Esophagus squamous epithelium (tissue), 4 donors: ENCODE results near the gene EED.

Experiments used
- POLR2A ChIP-seq, 4 donors: fragments of 450-650 bp; IDR thresholded peaks; one replicate each; pipeline ENCODE4 v1.6.1; 2017; ENCODE audit warnings: antibody characterized with exemption in 4 of 4, mild to moderate bottlenecking in 4 of 4, moderate library complexity in 3 of 4
- TF ChIP-seq, protein P1 (sequence below), 6 experiments: fragments of 450-650 bp in 4 of 6; fragments of 200-600 bp in 2 of 6; sonication (generic) in 2 of 6; IDR thresholded peaks; one replicate each; pipeline ENCODE4 v1.5.1; 2016 to 2019; ENCODE audit warnings: antibody characterized with exemption in 6 of 6, mild to moderate bottlenecking in 4 of 6, moderate library complexity in 4 of 6

DNA sequence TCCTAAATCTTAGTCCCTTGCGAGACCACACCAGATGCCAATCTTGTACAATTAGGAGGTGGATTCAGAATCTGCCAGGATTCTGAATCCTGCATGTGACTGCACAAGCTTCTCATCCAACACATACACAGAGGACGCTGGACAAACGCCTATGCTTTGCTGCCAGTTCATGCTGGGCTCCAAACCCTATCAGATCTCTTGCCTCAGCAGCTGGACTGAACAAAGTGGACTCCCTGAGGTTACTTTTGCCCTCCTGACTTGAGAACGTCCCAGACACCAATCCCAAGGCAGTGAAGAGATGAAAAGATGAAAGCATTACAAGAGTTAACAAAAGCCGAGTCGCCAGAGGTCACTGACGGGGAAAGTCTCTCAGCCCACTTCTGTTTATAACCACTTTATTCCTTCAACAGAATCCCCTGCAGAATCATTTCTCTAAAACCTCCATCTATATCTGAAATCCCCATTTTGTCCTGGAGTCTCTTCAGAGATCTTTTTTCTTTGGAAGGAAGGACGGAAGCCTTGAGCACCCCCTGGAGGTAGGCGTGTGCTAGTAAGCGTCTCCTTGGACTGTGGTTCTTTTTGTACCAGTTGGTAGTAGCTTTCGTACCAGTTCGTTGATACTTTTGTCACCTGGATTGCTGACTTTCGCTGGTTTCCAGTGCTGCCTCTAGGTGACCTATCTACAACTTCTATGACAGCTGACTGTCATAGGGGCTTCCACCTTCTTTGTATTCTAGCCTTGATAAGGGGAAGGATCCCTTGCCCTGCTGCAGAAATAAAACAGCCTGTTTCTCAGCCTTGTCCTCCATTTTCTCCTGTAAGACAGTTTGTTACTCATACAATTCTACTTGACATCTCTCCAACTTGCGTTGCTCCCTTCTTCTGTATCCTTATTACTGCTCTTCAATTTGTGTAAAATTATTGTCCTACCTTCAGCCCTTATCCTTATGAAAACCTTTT is 26.1 kb upstream of the EED start:
- TF ChIP-seq, protein P1, sequence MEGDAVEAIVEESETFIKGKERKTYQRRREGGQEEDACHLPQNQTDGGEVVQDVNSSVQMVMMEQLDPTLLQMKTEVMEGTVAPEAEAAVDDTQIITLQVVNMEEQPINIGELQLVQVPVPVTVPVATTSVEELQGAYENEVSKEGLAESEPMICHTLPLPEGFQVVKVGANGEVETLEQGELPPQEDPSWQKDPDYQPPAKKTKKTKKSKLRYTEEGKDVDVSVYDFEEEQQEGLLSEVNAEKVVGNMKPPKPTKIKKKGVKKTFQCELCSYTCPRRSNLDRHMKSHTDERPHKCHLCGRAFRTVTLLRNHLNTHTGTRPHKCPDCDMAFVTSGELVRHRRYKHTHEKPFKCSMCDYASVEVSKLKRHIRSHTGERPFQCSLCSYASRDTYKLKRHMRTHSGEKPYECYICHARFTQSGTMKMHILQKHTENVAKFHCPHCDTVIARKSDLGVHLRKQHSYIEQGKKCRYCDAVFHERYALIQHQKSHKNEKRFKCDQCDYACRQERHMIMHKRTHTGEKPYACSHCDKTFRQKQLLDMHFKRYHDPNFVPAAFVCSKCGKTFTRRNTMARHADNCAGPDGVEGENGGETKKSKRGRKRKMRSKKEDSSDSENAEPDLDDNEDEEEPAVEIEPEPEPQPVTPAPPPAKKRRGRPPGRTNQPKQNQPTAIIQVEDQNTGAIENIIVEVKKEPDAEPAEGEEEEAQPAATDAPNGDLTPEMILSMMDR (IDR thresholded peaks at IDR 0.05): peak; percentile 80 to 90 (median 83)
- no peak for TF ChIP-seq POLR2A (IDR thresholded peaks at IDR 0.05)
